ENCODE data around the gene FAM47E.

FAM47E gene

DNA sequence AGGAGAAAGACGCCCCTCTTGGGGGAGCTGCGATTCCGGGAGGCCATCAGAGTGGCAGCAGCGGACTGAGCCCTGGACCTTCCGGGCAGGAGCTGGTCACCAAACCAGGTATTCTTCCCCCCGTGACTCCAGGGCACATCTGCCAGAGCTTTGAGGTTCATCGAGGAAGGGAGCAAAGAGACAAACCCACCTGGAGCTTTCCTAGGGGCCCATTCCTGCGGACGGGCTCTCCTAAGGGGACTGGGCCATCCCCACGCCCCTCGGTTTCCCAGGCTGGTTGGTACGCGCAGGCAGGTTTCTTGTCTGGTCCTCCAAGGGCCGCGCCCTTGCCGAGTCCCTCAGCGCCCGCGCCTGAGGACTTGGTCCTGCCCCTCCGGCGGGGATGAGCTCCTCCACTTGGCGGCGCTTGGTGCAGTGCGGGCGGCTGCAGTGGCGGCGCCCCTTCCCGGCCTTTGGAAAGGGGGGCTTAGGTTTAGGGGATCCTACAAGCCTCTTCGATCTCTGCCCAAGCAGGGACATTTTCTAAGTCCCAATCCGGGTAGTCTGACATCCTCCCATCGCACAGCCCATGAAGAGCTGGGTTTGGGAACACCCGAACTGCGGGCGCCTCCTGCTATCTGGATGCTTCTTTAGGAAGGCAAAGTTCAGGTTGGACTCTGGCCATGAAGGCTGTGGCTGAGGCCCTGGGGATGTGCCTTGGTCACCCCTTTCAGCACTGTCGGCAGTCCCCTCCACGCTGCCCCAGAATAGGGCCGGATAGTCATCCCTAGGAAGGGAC is 55.5 kb downstream of the FAM47E start:
- Histone ChIP-seq H3K27me3 (no peaks in the 10 kb centered on the region), H3K9me3 (peaks cover 16% of the 10 kb centered on the region), H3K4me3 (peak overlapping the region; percentile 76), H3K9ac (peak overlapping the region; percentile 69), H3K4me1 (peaks cover 13% of the 10 kb centered on the region), H3K36me3 (no peaks in the 10 kb centered on the region), H4K20me1 (no peaks in the 10 kb centered on the region), H3K27ac (no peak overlapping the region), H3K4me2 (peak overlapping the region; percentile 69)
- TF ChIP-seq Cebpa-rat (IDR thresholded peaks at IDR 0.05) = no peak

DNA sequence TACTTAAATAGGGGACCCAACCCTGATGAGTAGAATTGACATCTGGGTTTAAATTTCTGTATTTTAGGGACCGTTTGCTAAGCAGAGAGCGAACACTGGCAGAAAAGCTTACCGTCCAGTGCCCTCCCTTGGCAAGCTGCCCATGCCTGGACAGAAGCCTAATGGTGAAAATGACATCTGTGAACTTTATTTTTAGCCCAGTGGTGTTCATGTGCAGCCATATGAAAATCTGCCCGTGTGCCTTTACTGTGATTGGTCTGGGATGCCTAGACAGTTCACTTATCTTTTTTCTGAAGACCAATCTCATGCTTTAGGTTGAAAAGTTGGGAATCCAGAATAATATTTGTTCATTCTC is 56.1 kb downstream of the FAM47E start:
- Histone ChIP-seq H3K27me3 (no peaks in the 10 kb centered on the region), H3K4me1 (peaks cover 13% of the 10 kb centered on the region), H4K20me1 (no peaks in the 10 kb centered on the region), H3K4me3 (no peak overlapping the region), H3K4me2 (peak overlapping the region; percentile 69), H3K27ac (no peak overlapping the region), H3K9me3 (peaks cover 16% of the 10 kb centered on the region), H3K9ac (no peak overlapping the region), H3K36me3 (no peaks in the 10 kb centered on the region)
- TF ChIP-seq Cebpa-rat (IDR thresholded peaks at IDR 0.05) = no peak

DNA sequence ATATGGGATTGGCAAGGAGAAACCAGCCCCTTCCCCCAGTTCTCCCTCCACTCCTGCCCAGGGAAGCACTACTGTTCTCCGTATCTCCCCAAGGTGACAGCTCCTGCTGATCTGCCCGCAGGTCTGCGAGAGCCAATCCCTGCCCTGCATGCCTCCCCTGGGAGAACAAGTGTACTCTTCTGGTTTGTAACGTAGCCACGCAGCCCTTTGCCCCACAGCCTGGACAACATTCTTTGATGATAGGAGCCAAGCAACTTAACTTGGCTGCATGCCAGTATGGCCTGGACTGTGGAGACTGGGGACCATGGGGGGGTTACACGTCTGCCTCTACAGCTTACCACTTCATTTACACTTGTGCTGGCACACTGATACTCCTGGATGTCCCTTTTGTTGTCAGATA is 57.0 kb downstream of the FAM47E start:
- H3K27me3 ChIP-seq = no peaks in the 10 kb centered on the region
- no peak overlapping the region for H3K4me3 ChIP-seq
- no peak overlapping the region for H3K4me2 ChIP-seq
- no peak for TF ChIP-seq Cebpa-rat (IDR thresholded peaks at IDR 0.05)
- no peaks in the 10 kb centered on the region for H3K36me3 ChIP-seq
- H3K9ac ChIP-seq = no peak overlapping the region
- no peaks in the 10 kb centered on the region for H4K20me1 ChIP-seq
- H3K27ac ChIP-seq = no peak overlapping the region
- peaks cover 13% of the 10 kb centered on the region for H3K4me1 ChIP-seq
- H3K9me3 ChIP-seq = peaks cover 16% of the 10 kb centered on the region

DNA sequence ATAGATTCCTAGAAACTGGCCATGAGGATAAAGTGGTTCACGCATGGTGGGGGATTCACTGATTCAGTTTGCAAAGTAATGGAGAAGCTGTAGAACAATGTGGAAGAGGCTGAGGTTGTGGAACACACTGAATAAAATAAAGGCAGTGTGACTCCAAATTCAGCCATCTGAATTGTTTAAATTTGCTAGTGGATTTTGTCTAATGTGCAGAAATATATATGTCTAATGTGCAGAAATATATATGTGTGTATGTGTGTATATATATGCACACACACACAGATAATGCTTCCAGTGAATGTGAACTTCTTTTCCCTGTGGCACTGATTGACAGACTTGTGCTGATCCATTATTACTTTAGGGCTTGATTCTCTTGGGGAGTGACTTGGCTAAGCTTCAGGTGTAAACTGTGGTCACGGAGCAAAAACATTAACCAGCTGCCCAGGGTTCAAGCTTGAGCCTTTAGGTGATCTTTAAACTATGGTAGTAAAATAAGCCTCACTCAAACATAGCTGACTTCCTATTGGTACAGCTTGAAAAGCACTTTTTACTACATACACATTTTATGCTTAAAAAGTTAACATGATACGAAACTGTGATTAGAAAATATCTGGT is 58.5 kb downstream of the FAM47E start:
- H4K20me1 ChIP-seq = no peaks in the 10 kb centered on the region
- no peak for TF ChIP-seq Cebpa-rat (IDR thresholded peaks at IDR 0.05)
- no peak overlapping the region for H3K9ac ChIP-seq
- peaks cover 6% of the 10 kb centered on the region for H3K4me1 ChIP-seq
- no peak overlapping the region for H3K4me3 ChIP-seq
- no peaks in the 10 kb centered on the region for H3K27me3 ChIP-seq
- H3K4me2 ChIP-seq = no peak overlapping the region
- no peaks in the 10 kb centered on the region for H3K36me3 ChIP-seq
- H3K9me3 ChIP-seq = peaks cover 18% of the 10 kb centered on the region
- H3K27ac ChIP-seq = no peak overlapping the region

DNA sequence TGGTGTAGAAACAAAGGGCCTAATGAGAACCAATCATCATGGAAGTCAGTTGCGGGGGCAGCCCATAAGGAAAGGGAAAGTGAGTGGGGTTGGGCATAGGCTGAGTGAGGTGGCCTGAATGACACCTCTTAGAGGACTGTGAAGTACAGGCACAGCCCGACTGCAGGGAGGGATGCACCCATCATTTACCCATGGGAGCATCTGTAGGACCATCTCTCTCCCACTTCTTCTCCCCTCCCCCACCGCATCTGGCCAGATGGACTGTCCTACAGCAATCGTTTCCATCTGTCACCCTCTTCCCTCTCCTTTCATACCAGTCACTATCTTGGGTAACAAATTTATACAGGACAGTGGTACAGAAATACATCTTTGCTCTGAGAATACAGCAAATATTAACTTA is 59.2 kb downstream of the FAM47E start:
- H3K9me3 ChIP-seq = peaks cover 25% of the 10 kb centered on the region
- H3K4me1 ChIP-seq = peaks cover under 1% of the 10 kb centered on the region; the same call in 1 of the 2 replicates
- H3K9ac ChIP-seq = no peak overlapping the region
- no peak for TF ChIP-seq Cebpa-rat (IDR thresholded peaks at IDR 0.05)
- H4K20me1 ChIP-seq = no peaks in the 10 kb centered on the region
- no peaks in the 10 kb centered on the region for H3K36me3 ChIP-seq
- H3K27me3 ChIP-seq = no peaks in the 10 kb centered on the region
- no peak overlapping the region for H3K4me2 ChIP-seq
- no peak overlapping the region for H3K4me3 ChIP-seq
- no peak overlapping the region for H3K27ac ChIP-seq

DNA sequence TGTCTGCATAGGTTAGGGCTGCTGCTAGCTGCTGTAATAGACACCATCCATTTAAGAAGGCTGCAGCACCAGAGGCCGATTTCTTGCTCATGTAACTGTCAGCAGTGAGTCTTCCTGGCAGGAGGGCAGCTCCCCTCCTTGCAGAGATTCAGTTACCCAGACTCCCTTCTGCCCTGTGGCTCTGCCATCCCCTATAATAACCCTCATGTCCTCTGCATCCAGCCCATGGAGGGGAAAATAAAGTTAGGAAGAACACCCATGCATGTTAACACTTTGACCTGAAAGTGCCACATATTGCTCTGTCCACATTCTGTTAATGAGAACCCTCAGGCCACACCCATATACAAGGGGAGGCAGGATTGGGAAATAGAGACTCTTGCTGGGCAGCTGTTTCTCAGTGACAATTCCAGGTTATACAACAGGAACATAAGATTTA is 60.4 kb downstream of the FAM47E start:
- TF ChIP-seq Cebpa-rat (IDR thresholded peaks at IDR 0.05) = no peak
- Histone ChIP-seq H3K36me3 (no peaks in the 10 kb centered on the region), H4K20me1 (no peaks in the 10 kb centered on the region), H3K9me3 (peaks cover 24% of the 10 kb centered on the region), H3K4me2 (no peak overlapping the region), H3K27me3 (no peaks in the 10 kb centered on the region), H3K4me3 (no peak overlapping the region), H3K27ac (no peak overlapping the region), H3K4me1 (no peaks in the 10 kb centered on the region), H3K9ac (no peak overlapping the region)

DNA sequence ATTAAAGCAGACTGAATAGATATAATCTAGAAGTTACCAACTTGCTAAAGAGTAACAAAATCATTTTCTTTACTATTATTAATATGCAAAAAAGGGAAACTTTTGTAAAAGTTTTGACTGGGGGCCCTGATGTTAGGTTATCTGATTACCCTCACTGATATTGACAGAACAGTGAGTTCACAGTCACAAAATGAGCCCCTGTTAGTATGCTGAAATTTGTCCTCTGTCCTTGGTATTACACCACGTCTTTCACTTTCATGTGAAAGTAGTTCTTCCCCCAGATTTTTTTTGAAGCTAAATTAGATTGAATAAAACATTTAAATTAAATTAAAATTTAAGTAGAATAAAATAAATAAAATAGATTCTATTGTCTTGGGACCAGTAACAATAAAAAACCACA is 60.9 kb downstream of the FAM47E start:
- Histone ChIP-seq H3K9me3 (peaks cover 25% of the 10 kb centered on the region), H3K4me1 (no peaks in the 10 kb centered on the region), H3K27me3 (no peaks in the 10 kb centered on the region), H3K4me3 (no peak overlapping the region), H3K9ac (no peak overlapping the region), H3K27ac (no peak overlapping the region), H3K4me2 (no peak overlapping the region), H3K36me3 (no peaks in the 10 kb centered on the region), H4K20me1 (no peaks in the 10 kb centered on the region)
- no peak for TF ChIP-seq Cebpa-rat (IDR thresholded peaks at IDR 0.05)

DNA sequence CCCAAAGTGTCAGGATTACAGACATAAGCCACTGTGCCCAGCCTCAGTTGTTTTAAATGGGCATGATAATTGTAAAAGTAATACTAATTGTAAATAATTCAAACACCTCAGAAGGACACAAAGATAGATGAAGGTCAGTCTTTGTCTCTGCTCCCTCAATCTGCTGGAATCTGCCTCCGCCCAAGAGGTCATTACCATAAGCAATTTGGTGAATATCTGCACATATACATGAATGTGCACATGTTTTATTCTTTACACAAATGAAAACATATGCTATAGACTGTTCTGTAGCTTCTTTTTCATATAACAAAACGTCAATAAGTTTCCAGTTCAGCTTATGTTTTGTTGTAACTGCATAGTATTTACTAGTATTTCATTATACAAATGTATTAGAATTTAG is 62.0 kb downstream of the FAM47E start:
- Histone ChIP-seq H3K9ac (no peak overlapping the region), H3K4me3 (no peak overlapping the region), H3K27ac (no peak overlapping the region), H3K9me3 (peaks cover 26% of the 10 kb centered on the region), H3K36me3 (no peaks in the 10 kb centered on the region), H3K4me2 (no peak overlapping the region), H3K4me1 (no peaks in the 10 kb centered on the region), H3K27me3 (no peaks in the 10 kb centered on the region), H4K20me1 (no peaks in the 10 kb centered on the region)
- TF ChIP-seq Cebpa-rat (IDR thresholded peaks at IDR 0.05) = no peak

DNA sequence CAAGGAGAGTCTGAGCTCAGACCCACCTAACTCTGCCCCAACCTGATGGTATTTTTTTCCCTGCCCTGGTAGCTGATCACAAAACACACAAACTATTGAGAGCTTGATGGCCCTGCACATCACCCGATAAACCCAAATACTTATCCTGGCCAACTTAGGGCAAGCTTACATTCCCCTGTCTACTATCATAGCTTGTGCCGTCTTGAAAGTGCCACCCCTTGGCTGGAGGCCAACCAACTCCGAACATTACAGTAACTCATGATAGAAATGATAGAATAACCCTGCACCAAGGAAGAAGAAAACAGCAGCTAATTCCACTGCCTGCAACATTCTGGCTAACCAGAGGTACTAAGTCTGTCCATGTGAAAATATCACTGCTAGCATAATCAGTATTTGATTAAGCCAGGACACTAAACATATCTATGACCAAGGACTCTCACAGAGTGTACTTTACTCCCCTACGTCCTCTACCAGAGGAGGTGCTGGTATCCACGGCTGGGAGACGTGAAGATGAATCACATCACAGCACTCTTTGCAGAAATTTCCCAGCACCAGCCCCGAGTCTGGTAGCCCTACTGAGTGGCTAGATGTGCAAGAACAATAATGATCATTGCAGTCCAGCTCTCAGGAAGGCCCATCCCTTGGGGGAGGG is 63.9 kb downstream of the FAM47E start:
- H3K9ac ChIP-seq = no peak overlapping the region
- no peaks in the 10 kb centered on the region for H3K36me3 ChIP-seq
- H3K27ac ChIP-seq = no peak overlapping the region
- H3K9me3 ChIP-seq = peaks cover 34% of the 10 kb centered on the region
- H4K20me1 ChIP-seq = no peaks in the 10 kb centered on the region
- no peak overlapping the region for H3K4me2 ChIP-seq
- no peaks in the 10 kb centered on the region for H3K4me1 ChIP-seq
- H3K4me3 ChIP-seq = no peak overlapping the region
- no peak for TF ChIP-seq Cebpa-rat (IDR thresholded peaks at IDR 0.05)
- H3K27me3 ChIP-seq = no peaks in the 10 kb centered on the region

DNA sequence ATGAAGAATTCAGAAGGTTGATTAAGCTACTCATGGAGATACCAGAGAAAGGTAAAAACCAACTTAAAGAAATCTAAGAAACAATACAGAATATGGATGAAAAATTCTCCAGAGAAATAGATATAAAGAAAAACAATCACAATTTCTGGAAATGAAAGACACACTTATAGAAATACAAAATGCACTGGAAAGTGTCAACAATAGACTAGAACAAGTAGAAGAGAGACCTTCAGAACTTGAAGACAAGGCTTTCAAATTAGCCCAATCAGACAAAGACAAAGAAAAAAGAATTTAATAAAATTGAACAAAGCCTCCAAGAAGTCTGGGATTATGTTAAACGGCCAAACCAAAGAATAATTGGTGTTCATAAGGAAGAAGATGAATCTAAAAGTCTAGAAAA is 64.6 kb downstream of the FAM47E start:
- Histone ChIP-seq H3K9me3 (peaks cover 35% of the 10 kb centered on the region), H3K36me3 (no peaks in the 10 kb centered on the region), H3K4me1 (no peaks in the 10 kb centered on the region), H4K20me1 (no peaks in the 10 kb centered on the region), H3K4me3 (no peak overlapping the region), H3K27ac (no peak overlapping the region), H3K27me3 (no peaks in the 10 kb centered on the region), H3K4me2 (no peak overlapping the region), H3K9ac (no peak overlapping the region)
- no peak for TF ChIP-seq Cebpa-rat (IDR thresholded peaks at IDR 0.05)
